ENCODE measurements around the gene CD3E.

The CD3E gene

GRCh38 chr11:118353084-118353710 lies 48.7 kb downstream of the CD3E start:
- DNase-seq (ENCODE audit: low spot score): peak; percentile 12
- TF ChIP-seq CTCF (IDR thresholded peaks at IDR 0.05; ENCODE audit: extremely low read depth, insufficient read depth, missing control alignments): peak; percentile 43
- in situ Hi-C loops (cut with MboI; ENCODE audit: low pct_unique_long_range_greater_than_20kb, low sequenced_read_pairs, unreplicated experiment): no loop called here

- no peak for DNase-seq (ENCODE audit: low spot score)
- in situ Hi-C loops (cut with MboI; ENCODE audit: low pct_unique_long_range_greater_than_20kb, low sequenced_read_pairs, unreplicated experiment): no loop called here
- TF ChIP-seq CTCF (IDR thresholded peaks at IDR 0.05; ENCODE audit: extremely low read depth, insufficient read depth, missing control alignments): no peak
Observed at GRCh38 chr11:118358071-118358470, 53.5 kb downstream of the CD3E start.

GRCh38 chr11:118359295-118359958 lies 54.9 kb downstream of the CD3E start, which contains the start of gene UBE4A:
TSS of gene UBE4A (plus strand) at chr11:118359600. CDS start at chr11:118365081, 5,481 bp downstream.
- in situ Hi-C loops (cut with MboI; ENCODE audit: low pct_unique_long_range_greater_than_20kb, low sequenced_read_pairs, unreplicated experiment): no loop called here
- TF ChIP-seq CTCF (IDR thresholded peaks at IDR 0.05; ENCODE audit: extremely low read depth, insufficient read depth, missing control alignments): no peak
- DNase-seq (ENCODE audit: low spot score): peak; percentile 85

GRCh38 chr11:118364956-118365615 lies 60.6 kb downstream of the CD3E start:
- in situ Hi-C loops (cut with MboI; ENCODE audit: low pct_unique_long_range_greater_than_20kb, low sequenced_read_pairs, unreplicated experiment): no loop called here
- no peak for TF ChIP-seq CTCF (IDR thresholded peaks at IDR 0.05; ENCODE audit: extremely low read depth, insufficient read depth, missing control alignments)
- no peak for DNase-seq (ENCODE audit: low spot score)
